ENCODE measurements around the gene GALC.

Gene GALC

GRCh38 chr14:87901236-87901635, 91.7 kb downstream of the GALC start:
- WGBS, result 89% methylated on average over 3 of the region's 3 CpGs
- Histone ChIP-seq H3K9ac (ENCODE audit: low read depth, low read length) (no peak overlapping the region), H3K4me3 (ENCODE audit: low read length) (no peak overlapping the region), H3K36me3 (ENCODE audit: insufficient read depth, low read length) (no peaks in the 10 kb centered on the region), H3K27me3 (ENCODE audit: insufficient read depth, low read length) (no peaks in the 10 kb centered on the region), H3K27ac (ENCODE audit: low read depth, low read length) (no peak overlapping the region), H3K9me3 (ENCODE audit: insufficient read depth, low read depth, low read length) (no peaks in the 10 kb centered on the region), H3K4me1 (ENCODE audit: insufficient read depth, low read length) (no peaks in the 10 kb centered on the region; the same call in 1 of the 2 replicates)

GRCh38 chr14:87899228-87899627, 93.8 kb downstream of the GALC start:
- no peaks in the 10 kb centered on the region for H3K36me3 ChIP-seq (ENCODE audit: insufficient read depth, low read length)
- no peak overlapping the region for H3K9ac ChIP-seq (ENCODE audit: low read depth, low read length)
- no peaks in the 10 kb centered on the region for H3K27me3 ChIP-seq (ENCODE audit: insufficient read depth, low read length)
- H3K4me1 ChIP-seq (ENCODE audit: insufficient read depth, low read length), result no peaks in the 10 kb centered on the region; the same call in 1 of the 2 replicates
- no peak overlapping the region for H3K4me3 ChIP-seq (ENCODE audit: low read length)
- H3K27ac ChIP-seq (ENCODE audit: low read depth, low read length), result no peak overlapping the region
- H3K9me3 ChIP-seq (ENCODE audit: insufficient read depth, low read depth, low read length), result no peaks in the 10 kb centered on the region

- Histone ChIP-seq H3K4me1 (ENCODE audit: insufficient read depth, low read length) (no peaks in the 10 kb centered on the region; the same call in 1 of the 2 replicates), H3K36me3 (ENCODE audit: insufficient read depth, low read length) (no peaks in the 10 kb centered on the region), H3K27ac (ENCODE audit: low read depth, low read length) (no peak overlapping the region), H3K27me3 (ENCODE audit: insufficient read depth, low read length) (no peaks in the 10 kb centered on the region), H3K9me3 (ENCODE audit: insufficient read depth, low read depth, low read length) (no peaks in the 10 kb centered on the region), H3K9ac (ENCODE audit: low read depth, low read length) (no peak overlapping the region), H3K4me3 (ENCODE audit: low read length) (no peak overlapping the region)
- 83% methylated on average over 1 of the region's 3 CpGs for WGBS
Measured at GRCh38 chr14:87898301-87898700, 94.7 kb downstream of the GALC start.

- Histone ChIP-seq H3K27ac (ENCODE audit: low read depth, low read length) (no peak overlapping the region), H3K27me3 (ENCODE audit: insufficient read depth, low read length) (no peaks in the 10 kb centered on the region), H3K9me3 (ENCODE audit: insufficient read depth, low read depth, low read length) (no peaks in the 10 kb centered on the region), H3K9ac (ENCODE audit: low read depth, low read length) (no peak overlapping the region), H3K4me3 (ENCODE audit: low read length) (no peak overlapping the region), H3K36me3 (ENCODE audit: insufficient read depth, low read length) (no peaks in the 10 kb centered on the region), H3K4me1 (ENCODE audit: insufficient read depth, low read length) (no peaks in the 10 kb centered on the region; the same call in 1 of the 2 replicates)
- 53% methylated on average over 9 of the region's 9 CpGs for WGBS
Measured at GRCh38 chr14:87896393-87897380, 96.3 kb downstream of the GALC start.

GRCh38 chr14:87894920-87895319, 98.1 kb downstream of the GALC start:
- no peaks in the 10 kb centered on the region; the same call in 1 of the 2 replicates for H3K4me1 ChIP-seq (ENCODE audit: insufficient read depth, low read length)
- no peaks in the 10 kb centered on the region for H3K36me3 ChIP-seq (ENCODE audit: insufficient read depth, low read length)
- no peak overlapping the region for H3K4me3 ChIP-seq (ENCODE audit: low read length)
- no peak overlapping the region for H3K27ac ChIP-seq (ENCODE audit: low read depth, low read length)
- H3K9ac ChIP-seq (ENCODE audit: low read depth, low read length), result no peak overlapping the region
- no peaks in the 10 kb centered on the region for H3K9me3 ChIP-seq (ENCODE audit: insufficient read depth, low read depth, low read length)
- WGBS, result 78% methylated on average over 6 of the region's 6 CpGs
- H3K27me3 ChIP-seq (ENCODE audit: insufficient read depth, low read length), result no peaks in the 10 kb centered on the region

- Histone ChIP-seq H3K4me3 (ENCODE audit: low read length) (no peak overlapping the region), H3K36me3 (ENCODE audit: insufficient read depth, low read length) (no peaks in the 10 kb centered on the region), H3K9me3 (ENCODE audit: insufficient read depth, low read depth, low read length) (no peaks in the 10 kb centered on the region), H3K4me1 (ENCODE audit: insufficient read depth, low read length) (no peaks in the 10 kb centered on the region; the same call in 1 of the 2 replicates), H3K9ac (ENCODE audit: low read depth, low read length) (no peak overlapping the region), H3K27ac (ENCODE audit: low read depth, low read length) (no peak overlapping the region), H3K27me3 (ENCODE audit: insufficient read depth, low read length) (no peaks in the 10 kb centered on the region)
- WGBS, result no CpG with 5 or more reads among the region's 2 CpGs
Measured at GRCh38 chr14:87892763-87893162, 100.2 kb downstream of the GALC start.

- Histone ChIP-seq H3K9me3 (ENCODE audit: insufficient read depth, low read depth, low read length) (no peaks in the 10 kb centered on the region), H3K9ac (ENCODE audit: low read depth, low read length) (no peak overlapping the region), H3K4me1 (ENCODE audit: insufficient read depth, low read length) (no peaks in the 10 kb centered on the region), H3K27ac (ENCODE audit: low read depth, low read length) (no peak overlapping the region), H3K36me3 (ENCODE audit: insufficient read depth, low read length) (no peaks in the 10 kb centered on the region), H3K27me3 (ENCODE audit: insufficient read depth, low read length) (no peaks in the 10 kb centered on the region), H3K4me3 (ENCODE audit: low read length) (no peak overlapping the region)
- WGBS, result 77% methylated on average over 19 of the region's 20 CpGs
Measured at GRCh38 chr14:87888136-87888999, 104.6 kb downstream of the GALC start.

- H3K4me3 ChIP-seq (ENCODE audit: low read length), result no peak overlapping the region
- 93% methylated on average over 1 of the region's 1 CpG for WGBS
- no peak overlapping the region for H3K9ac ChIP-seq (ENCODE audit: low read depth, low read length)
- H3K9me3 ChIP-seq (ENCODE audit: insufficient read depth, low read depth, low read length), result no peaks in the 10 kb centered on the region
- no peaks in the 10 kb centered on the region for H3K4me1 ChIP-seq (ENCODE audit: insufficient read depth, low read length)
- no peaks in the 10 kb centered on the region for H3K27me3 ChIP-seq (ENCODE audit: insufficient read depth, low read length)
- no peaks in the 10 kb centered on the region for H3K36me3 ChIP-seq (ENCODE audit: insufficient read depth, low read length)
- H3K27ac ChIP-seq (ENCODE audit: low read depth, low read length), result no peak overlapping the region
Measured at GRCh38 chr14:87883750-87884149, 109.2 kb downstream of the GALC start.
